ENCODE results near the gene KIAA0513.

KIAA0513 gene

GRCh38 chr16:85113168-85113733 lies 85.7 kb downstream of the KIAA0513 start:
- Histone ChIP-seq H2AFZ (ENCODE audit: low read length) (no peak overlapping the region), H3K27me3 (ENCODE audit: insufficient read depth, low read length, poor library complexity, severe bottlenecking) (no peaks in the 10 kb centered on the region)
- no peak for TF ChIP-seq EZH2phosphoT487 (IDR thresholded peaks at IDR 0.05; ENCODE audit: borderline replicate concordance)
- TF ChIP-seq, protein P1, sequence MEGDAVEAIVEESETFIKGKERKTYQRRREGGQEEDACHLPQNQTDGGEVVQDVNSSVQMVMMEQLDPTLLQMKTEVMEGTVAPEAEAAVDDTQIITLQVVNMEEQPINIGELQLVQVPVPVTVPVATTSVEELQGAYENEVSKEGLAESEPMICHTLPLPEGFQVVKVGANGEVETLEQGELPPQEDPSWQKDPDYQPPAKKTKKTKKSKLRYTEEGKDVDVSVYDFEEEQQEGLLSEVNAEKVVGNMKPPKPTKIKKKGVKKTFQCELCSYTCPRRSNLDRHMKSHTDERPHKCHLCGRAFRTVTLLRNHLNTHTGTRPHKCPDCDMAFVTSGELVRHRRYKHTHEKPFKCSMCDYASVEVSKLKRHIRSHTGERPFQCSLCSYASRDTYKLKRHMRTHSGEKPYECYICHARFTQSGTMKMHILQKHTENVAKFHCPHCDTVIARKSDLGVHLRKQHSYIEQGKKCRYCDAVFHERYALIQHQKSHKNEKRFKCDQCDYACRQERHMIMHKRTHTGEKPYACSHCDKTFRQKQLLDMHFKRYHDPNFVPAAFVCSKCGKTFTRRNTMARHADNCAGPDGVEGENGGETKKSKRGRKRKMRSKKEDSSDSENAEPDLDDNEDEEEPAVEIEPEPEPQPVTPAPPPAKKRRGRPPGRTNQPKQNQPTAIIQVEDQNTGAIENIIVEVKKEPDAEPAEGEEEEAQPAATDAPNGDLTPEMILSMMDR (conservative IDR thresholded peaks at IDR 0.05; ENCODE audit: low read length) = no peak

GRCh38 chr16:85113913-85114312 lies 86.3 kb downstream of the KIAA0513 start:
- no peak overlapping the region for H3K9ac ChIP-seq (ENCODE audit: low read depth, low read length, poor library complexity, severe bottlenecking)
- no peaks in the 10 kb centered on the region for H3K9me2 ChIP-seq (replicated peaks; ENCODE audit: low read depth, low read length)
- H3K27me3 ChIP-seq (ENCODE audit: insufficient read depth, low read length, poor library complexity, severe bottlenecking) = no peaks in the 10 kb centered on the region
- H3K79me2 ChIP-seq (ENCODE audit: insufficient read depth, low read length) = no peaks in the 10 kb centered on the region
- no peaks in the 10 kb centered on the region for H3K9me3 ChIP-seq (ENCODE audit: insufficient read depth, low read depth, low read length)
- peaks cover 3% of the 10 kb centered on the region for H3K4me1 ChIP-seq (ENCODE audit: insufficient read depth, low read length, poor library complexity, severe bottlenecking)
- no peaks in the 10 kb centered on the region for H3K36me3 ChIP-seq (ENCODE audit: insufficient read depth, low read length)
- TF ChIP-seq EZH2phosphoT487 (IDR thresholded peaks at IDR 0.05; ENCODE audit: borderline replicate concordance) = no peak
- TF ChIP-seq, protein P1 (conservative IDR thresholded peaks at IDR 0.05; ENCODE audit: low read length) = no peak
- no peaks in the 10 kb centered on the region for H4K20me1 ChIP-seq (ENCODE audit: insufficient read depth, low read length, poor library complexity, severe bottlenecking)
- no peak overlapping the region for H2AFZ ChIP-seq (ENCODE audit: low read length)
- no peak overlapping the region for H3K4me3 ChIP-seq (ENCODE audit: low read length, poor library complexity, severe bottlenecking)
- H3F3A ChIP-seq (ENCODE audit: low read depth) = no peaks in the 10 kb centered on the region
- H3K4me2 ChIP-seq (ENCODE audit: low read depth, low read length, poor library complexity, severe bottlenecking) = no peak overlapping the region

More at GRCh38 chr16:85113168-85113733, 85.7 kb downstream of the KIAA0513 start:
- Histone ChIP-seq H3K36me3 (ENCODE audit: insufficient read depth, low read length) (no peaks in the 10 kb centered on the region), H3K4me1 (ENCODE audit: insufficient read depth, low read length, poor library complexity, severe bottlenecking) (peaks cover 3% of the 10 kb centered on the region), H3K4me2 (ENCODE audit: low read depth, low read length, poor library complexity, severe bottlenecking) (no peak overlapping the region), H3K9ac (ENCODE audit: low read depth, low read length, poor library complexity, severe bottlenecking) (no peak overlapping the region), H3K9me2 (replicated peaks; ENCODE audit: low read depth, low read length) (no peaks in the 10 kb centered on the region), H3K79me2 (ENCODE audit: insufficient read depth, low read length) (no peaks in the 10 kb centered on the region), H3K9me3 (ENCODE audit: insufficient read depth, low read depth, low read length) (no peaks in the 10 kb centered on the region), H3F3A (ENCODE audit: low read depth) (no peaks in the 10 kb centered on the region), H3K4me3 (ENCODE audit: low read length, poor library complexity, severe bottlenecking) (no peak overlapping the region), H4K20me1 (ENCODE audit: insufficient read depth, low read length, poor library complexity, severe bottlenecking) (no peaks in the 10 kb centered on the region)

GRCh38 chr16:85114909-85115567 lies 87.4 kb downstream of the KIAA0513 start:
- Histone ChIP-seq H3K4me1 (ENCODE audit: insufficient read depth, low read length, poor library complexity, severe bottlenecking) (peaks cover 3% of the 10 kb centered on the region), H3F3A (ENCODE audit: low read depth) (no peaks in the 10 kb centered on the region), H4K20me1 (ENCODE audit: insufficient read depth, low read length, poor library complexity, severe bottlenecking) (no peaks in the 10 kb centered on the region), H3K27me3 (ENCODE audit: insufficient read depth, low read length, poor library complexity, severe bottlenecking) (no peaks in the 10 kb centered on the region), H3K4me2 (ENCODE audit: low read depth, low read length, poor library complexity, severe bottlenecking) (peak overlapping the region; percentile 67), H3K9me3 (ENCODE audit: insufficient read depth, low read depth, low read length) (no peaks in the 10 kb centered on the region), H3K9me2 (replicated peaks; ENCODE audit: low read depth, low read length) (no peaks in the 10 kb centered on the region), H3K9ac (ENCODE audit: low read depth, low read length, poor library complexity, severe bottlenecking) (peak overlapping the region; percentile 51), H3K4me3 (ENCODE audit: low read length, poor library complexity, severe bottlenecking) (peak overlapping the region; percentile 62), H2AFZ (ENCODE audit: low read length) (peak overlapping the region; percentile 20; the same call in 1 of the 2 replicates), H3K79me2 (ENCODE audit: insufficient read depth, low read length) (no peaks in the 10 kb centered on the region), H3K36me3 (ENCODE audit: insufficient read depth, low read length) (no peaks in the 10 kb centered on the region)
- TF ChIP-seq, protein P1 (conservative IDR thresholded peaks at IDR 0.05; ENCODE audit: low read length) = peak; percentile 98
- TF ChIP-seq EZH2phosphoT487 (IDR thresholded peaks at IDR 0.05; ENCODE audit: borderline replicate concordance) = no peak
